HEK293T (cell line): ENCODE results near the gene EED.

ENCODE experiments used
- CTCF ChIA-PET: fragments of 350-600 bp; formaldehyde crosslinking; extraction: SDS; loops from one replicate; lab custom pipeline; 2021; ENCODE audit warnings: antibody characterized with exemption, inconsistent platforms; lab: Yijun Ruan, JAX
- POLR2A ChIA-PET: fragments of 350-600 bp; formaldehyde crosslinking; extraction: SDS; loops from one replicate; lab custom pipeline; 2020; ENCODE audit warnings: antibody characterized with exemption, inconsistent platforms; lab: Yijun Ruan, JAX
- DNase-seq: peaks from one replicate; pipeline ENCODE4 v3.0.0; 2012; ENCODE audit warnings: mixed read lengths; ENCODE audit errors: extremely low spot score
- ARNT ChIP-seq: fragments of 450-650 bp; IDR thresholded peaks from 2 replicates; pipeline ENCODE4 v1.6.1; 2017; ENCODE audit warnings: mild to moderate bottlenecking
- BHLHE40 ChIP-seq: fragments of 450-650 bp; IDR thresholded peaks from 2 replicates; pipeline ENCODE4 v1.6.1; 2016; ENCODE audit warnings: mild to moderate bottlenecking, moderate library complexity, borderline replicate concordance
- CTBP1 ChIP-seq: fragments of 450-650 bp; IDR thresholded peaks from 2 replicates; pipeline ENCODE4 v1.6.1; 2016; ENCODE audit warnings: borderline replicate concordance
- ELF4 ChIP-seq: fragments of 450-650 bp; IDR thresholded peaks from 2 replicates; pipeline ENCODE4 v1.6.1; 2017; ENCODE audit warnings: antibody characterized with exemption
- FOXA1 ChIP-seq: fragments of 450-650 bp; IDR thresholded peaks from 2 replicates; pipeline ENCODE4 v1.6.1; 2016; ENCODE audit warnings: mild to moderate bottlenecking
- FOXK2 ChIP-seq: fragments of 450-650 bp; IDR thresholded peaks from 2 replicates; pipeline ENCODE4 v1.6.1; 2016; ENCODE audit warnings: mild to moderate bottlenecking
- FOXM1 ChIP-seq: fragments of 450-650 bp; IDR thresholded peaks from 2 replicates; pipeline ENCODE4 v1.6.1; 2017; ENCODE audit warnings: mild to moderate bottlenecking, borderline replicate concordance
- HDGF ChIP-seq: fragments of 450-650 bp; IDR thresholded peaks from 2 replicates; pipeline ENCODE4 v1.6.1; 2017; ENCODE audit warnings: antibody characterized with exemption, borderline replicate concordance
- L3MBTL2 ChIP-seq: fragments of 450-650 bp; conservative IDR thresholded peaks from 2 replicates; pipeline ENCODE4 v1.6.1; 2016; ENCODE audit warnings: mild to moderate bottlenecking
- LEF1 ChIP-seq: fragments of 450-650 bp; IDR thresholded peaks from 2 replicates; pipeline ENCODE4 v1.6.1; 2017; ENCODE audit warnings: mild to moderate bottlenecking, borderline replicate concordance
- NFRKB ChIP-seq: fragments of 450-650 bp; IDR thresholded peaks from 2 replicates; pipeline ENCODE4 v1.6.1; 2016; ENCODE audit warnings: mild to moderate bottlenecking, moderate library complexity
- SP1 ChIP-seq: fragments of 450-650 bp; IDR thresholded peaks from 2 replicates; pipeline ENCODE4 v1.6.1; 2017
- SUZ12 ChIP-seq: fragments of 450-650 bp; IDR thresholded peaks from 2 replicates; pipeline ENCODE4 v1.6.1; 2016; ENCODE audit warnings: mild to moderate bottlenecking
- TARDBP ChIP-seq: fragments of 450-650 bp; IDR thresholded peaks from 2 replicates; pipeline ENCODE4 v1.6.1; 2016
- ZNF384 ChIP-seq: fragments of 450-650 bp; IDR thresholded peaks from 2 replicates; pipeline ENCODE4 v1.6.1; 2016
- TF ChIP-seq, protein P1 (sequence below): fragments of 450-650 bp; IDR thresholded peaks from 2 replicates; pipeline ENCODE4 v1.6.1; 2016

EED gene

GRCh38 chr11:86211619-86212018 lies 32.9 kb upstream of the EED start:
- CTCF ChIA-PET, result interaction anchor here (1.0 kb wide), 1 partner anchor 357 kb away, joined by 3 read pairs; the partner anchor contains the start of gene CCDC83

GRCh38 chr11:86212019-86212611 lies 32.4 kb upstream of the EED start:
- DNase-seq, result no peak
- ChIA-PET POLR2A (no interaction called here), CTCF (interaction anchor here (1.0 kb wide), 1 partner anchor 357 kb away, joined by 3 read pairs; the partner anchor contains the start of gene CCDC83)
- TF ChIP-seq SP1 (no peak), HDGF (no peak), L3MBTL2 (no peak), ELF4 (no peak), LEF1 (no peak), CTBP1 (no peak), NFRKB (no peak), TARDBP (no peak), FOXK2 (no peak), BHLHE40 (no peak), FOXM1 (no peak), ZNF384 (no peak), SUZ12 (no peak), ARNT (no peak)
- TF ChIP-seq, protein P1, sequence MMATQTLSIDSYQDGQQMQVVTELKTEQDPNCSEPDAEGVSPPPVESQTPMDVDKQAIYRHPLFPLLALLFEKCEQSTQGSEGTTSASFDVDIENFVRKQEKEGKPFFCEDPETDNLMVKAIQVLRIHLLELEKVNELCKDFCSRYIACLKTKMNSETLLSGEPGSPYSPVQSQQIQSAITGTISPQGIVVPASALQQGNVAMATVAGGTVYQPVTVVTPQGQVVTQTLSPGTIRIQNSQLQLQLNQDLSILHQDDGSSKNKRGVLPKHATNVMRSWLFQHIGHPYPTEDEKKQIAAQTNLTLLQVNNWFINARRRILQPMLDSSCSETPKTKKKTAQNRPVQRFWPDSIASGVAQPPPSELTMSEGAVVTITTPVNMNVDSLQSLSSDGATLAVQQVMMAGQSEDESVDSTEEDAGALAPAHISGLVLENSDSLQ, result no peak

More at GRCh38 chr11:86211619-86212018, 32.9 kb upstream of the EED start:
- POLR2A ChIA-PET, result no interaction called here
- DNase-seq, result no peak
- TF ChIP-seq FOXK2, result no peak
- TF ChIP-seq SUZ12, result no peak
- TF ChIP-seq LEF1, result no peak
- no peak for TF ChIP-seq L3MBTL2
- no peak for TF ChIP-seq ARNT
- no peak for TF ChIP-seq CTBP1
- TF ChIP-seq BHLHE40, result no peak
- no peak for TF ChIP-seq ZNF384
- TF ChIP-seq ELF4, result no peak
- no peak for TF ChIP-seq TARDBP
- TF ChIP-seq NFRKB, result no peak
- TF ChIP-seq HDGF, result no peak
- TF ChIP-seq, protein P1, result no peak

DNA sequence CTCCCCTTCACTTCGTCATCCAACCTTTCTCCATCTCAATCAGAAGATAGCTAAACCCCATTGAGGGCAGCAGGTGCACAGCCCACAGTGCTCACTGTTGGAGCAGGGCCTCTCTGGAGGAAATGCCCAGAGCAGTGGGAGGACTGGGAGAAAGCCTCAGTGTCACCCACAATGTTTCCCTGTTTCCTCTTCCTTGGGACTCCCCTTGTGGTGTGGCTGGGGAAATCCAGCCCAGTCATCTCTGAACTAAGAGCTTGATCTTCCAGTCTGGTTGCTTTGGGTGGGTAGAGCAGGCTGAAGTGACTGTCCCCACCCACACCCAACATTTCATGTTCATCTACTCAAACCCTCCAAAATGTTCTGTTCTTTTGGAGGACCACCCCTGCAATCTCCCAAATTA lies 29.8 kb upstream of the EED start:
- POLR2A ChIA-PET, result no interaction called here
- CTCF ChIA-PET, result interaction anchor here (0.7 to 0.8 kb wide), 2 partner anchors 21 to 145 kb away, joined by 3 read pairs; no protein-coding TSS in a partner anchor
- no peak for DNase-seq
- TF ChIP-seq ARNT, result no peak
- TF ChIP-seq NFRKB, result no peak
- TF ChIP-seq LEF1, result no peak
- no peak for TF ChIP-seq L3MBTL2
- TF ChIP-seq HDGF, result no peak
- no peak for TF ChIP-seq FOXM1
- TF ChIP-seq, protein P1, result no peak
- TF ChIP-seq SUZ12, result no peak
- no peak for TF ChIP-seq SP1
- no peak for TF ChIP-seq BHLHE40
- TF ChIP-seq ZNF384, result no peak
- no peak for TF ChIP-seq TARDBP
- no peak for TF ChIP-seq ELF4

DNA sequence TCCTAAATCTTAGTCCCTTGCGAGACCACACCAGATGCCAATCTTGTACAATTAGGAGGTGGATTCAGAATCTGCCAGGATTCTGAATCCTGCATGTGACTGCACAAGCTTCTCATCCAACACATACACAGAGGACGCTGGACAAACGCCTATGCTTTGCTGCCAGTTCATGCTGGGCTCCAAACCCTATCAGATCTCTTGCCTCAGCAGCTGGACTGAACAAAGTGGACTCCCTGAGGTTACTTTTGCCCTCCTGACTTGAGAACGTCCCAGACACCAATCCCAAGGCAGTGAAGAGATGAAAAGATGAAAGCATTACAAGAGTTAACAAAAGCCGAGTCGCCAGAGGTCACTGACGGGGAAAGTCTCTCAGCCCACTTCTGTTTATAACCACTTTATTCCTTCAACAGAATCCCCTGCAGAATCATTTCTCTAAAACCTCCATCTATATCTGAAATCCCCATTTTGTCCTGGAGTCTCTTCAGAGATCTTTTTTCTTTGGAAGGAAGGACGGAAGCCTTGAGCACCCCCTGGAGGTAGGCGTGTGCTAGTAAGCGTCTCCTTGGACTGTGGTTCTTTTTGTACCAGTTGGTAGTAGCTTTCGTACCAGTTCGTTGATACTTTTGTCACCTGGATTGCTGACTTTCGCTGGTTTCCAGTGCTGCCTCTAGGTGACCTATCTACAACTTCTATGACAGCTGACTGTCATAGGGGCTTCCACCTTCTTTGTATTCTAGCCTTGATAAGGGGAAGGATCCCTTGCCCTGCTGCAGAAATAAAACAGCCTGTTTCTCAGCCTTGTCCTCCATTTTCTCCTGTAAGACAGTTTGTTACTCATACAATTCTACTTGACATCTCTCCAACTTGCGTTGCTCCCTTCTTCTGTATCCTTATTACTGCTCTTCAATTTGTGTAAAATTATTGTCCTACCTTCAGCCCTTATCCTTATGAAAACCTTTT lies 26.1 kb upstream of the EED start:
- CTCF ChIA-PET, result interaction anchor here (0.6 to 1.8 kb wide), 6 partner anchors 11 to 192 kb away, joined by 3 to 8 read pairs (median 3); no protein-coding TSS in a partner anchor
- peak; percentile 84 for DNase-seq
- TF ChIP-seq ELF4 (no peak), FOXA1 (no peak), TARDBP (no peak), ZNF384 (no peak), CTBP1 (no peak), FOXM1 (no peak), FOXK2 (no peak), BHLHE40 (no peak), NFRKB (no peak), HDGF (no peak), SP1 (no peak), SUZ12 (no peak), LEF1 (no peak), ARNT (no peak), L3MBTL2 (no peak)
- TF ChIP-seq, protein P1, result no peak
- POLR2A ChIA-PET, result no interaction called here
